ENCODE data around the gene SFSWAP.

Gene SFSWAP

GRCh38 chr12:131836193-131836592 is 125.3 kb downstream of the SFSWAP start:
- DNase-seq (ENCODE audit: low spot score), result no peak

GRCh38 chr12:131836714-131837397 is 126.0 kb downstream of the SFSWAP start:
- DNase-seq (ENCODE audit: low spot score), result no peak

GRCh38 chr12:131840643-131841416 is 129.9 kb downstream of the SFSWAP start:
- DNase-seq (ENCODE audit: low spot score), result no peak

DNA sequence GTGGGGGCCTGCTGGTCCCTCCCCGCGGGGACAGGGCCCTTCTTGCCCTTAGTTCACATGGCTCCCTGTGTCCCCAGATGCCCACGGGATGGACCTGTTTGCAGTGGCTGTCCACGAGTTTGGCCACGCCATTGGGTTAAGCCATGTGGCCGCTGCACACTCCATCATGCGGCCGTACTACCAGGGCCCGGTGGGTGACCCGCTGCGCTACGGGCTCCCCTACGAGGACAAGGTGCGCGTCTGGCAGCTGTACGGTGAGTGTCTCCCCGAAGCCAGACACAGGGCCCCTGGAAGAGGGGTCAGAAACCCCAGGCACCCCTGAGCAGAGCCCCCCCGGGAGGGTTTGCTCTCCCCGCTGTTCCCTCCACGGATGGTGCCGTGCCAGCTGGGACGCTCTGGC is 130.7 kb downstream of the SFSWAP start:
- no peak for DNase-seq (ENCODE audit: low spot score)

DNA sequence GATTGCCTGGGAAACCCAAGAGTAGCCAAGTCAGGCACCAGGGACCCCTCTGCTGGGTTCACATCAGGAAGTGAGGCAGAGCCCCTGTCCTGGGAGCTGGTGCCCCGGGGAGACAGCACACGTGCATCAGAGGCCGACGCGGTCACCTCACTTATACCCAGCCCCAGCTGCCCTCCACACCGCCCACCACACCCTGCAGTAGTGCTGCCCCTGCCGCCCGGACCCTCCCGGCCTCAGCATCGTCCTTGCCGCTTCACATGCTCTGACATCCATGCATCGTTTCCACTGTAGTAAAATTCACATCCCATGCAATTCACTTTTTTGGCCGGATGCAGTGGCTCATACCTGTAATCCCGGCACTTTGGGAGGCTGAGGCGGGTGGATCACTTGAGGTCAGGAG is 131.3 kb downstream of the SFSWAP start:
- no peak for DNase-seq (ENCODE audit: low spot score)

DNA sequence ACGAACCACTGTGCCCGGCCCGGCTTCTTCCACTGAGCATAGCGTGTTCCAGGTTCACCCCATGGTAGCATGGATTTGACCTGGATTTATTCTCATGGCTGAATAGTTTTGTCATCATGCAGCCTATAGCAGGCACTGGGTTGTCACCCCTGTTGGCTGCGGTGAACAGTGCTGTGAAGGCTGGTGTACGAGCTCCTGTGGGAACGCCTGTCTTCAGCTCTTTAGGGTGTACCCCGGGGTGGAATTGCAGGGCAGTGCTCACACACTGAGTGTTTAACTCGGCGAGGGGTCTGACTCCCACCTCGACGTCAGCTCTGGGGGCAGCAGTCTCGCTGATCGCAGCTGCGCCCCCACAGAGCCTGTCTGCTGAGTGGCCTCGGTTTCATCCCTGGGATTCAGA is 132.6 kb downstream of the SFSWAP start:
- DNase-seq (ENCODE audit: low spot score), result no peak

DNA sequence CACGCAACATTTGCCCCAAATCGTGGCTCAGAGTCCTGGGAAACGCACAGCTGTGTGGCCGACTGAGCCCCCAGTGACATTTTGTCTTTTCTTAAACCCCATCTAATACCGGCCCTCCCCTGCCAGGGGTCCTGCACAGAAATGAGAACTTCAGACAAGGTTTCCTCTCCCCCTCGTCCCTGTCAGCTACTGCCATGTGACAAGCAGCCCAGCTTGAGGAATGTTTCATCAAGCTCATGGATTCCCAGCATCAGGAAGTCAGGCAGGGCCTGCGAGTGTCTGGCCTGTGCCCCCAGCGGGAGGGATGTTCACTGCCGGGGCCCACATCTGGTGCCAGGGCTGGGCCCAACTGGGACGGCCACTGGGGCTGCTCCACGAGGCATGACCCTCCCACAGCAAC is 133.2 kb downstream of the SFSWAP start:
- no peak for DNase-seq (ENCODE audit: low spot score)

DNA sequence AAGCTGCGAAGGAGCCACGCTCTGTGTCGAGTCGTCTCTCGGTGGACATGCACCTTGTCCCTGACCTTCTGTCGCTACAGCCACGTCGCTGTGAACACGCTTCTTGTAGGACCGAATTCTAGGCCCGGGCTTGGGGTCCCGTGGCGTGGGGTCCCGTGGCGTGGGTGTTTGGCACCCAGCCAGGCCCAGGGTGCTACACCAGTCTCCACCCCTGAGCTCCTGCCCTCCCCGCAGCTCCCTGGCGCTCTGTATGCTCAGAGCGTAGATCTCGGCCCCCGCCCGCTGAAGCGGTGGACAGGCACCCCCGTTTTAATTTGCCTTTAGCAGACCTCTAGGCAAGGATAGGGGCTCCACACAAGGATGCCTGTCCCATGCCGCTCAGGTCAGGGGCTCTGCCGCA is 133.8 kb downstream of the SFSWAP start:
- DNase-seq (ENCODE audit: low spot score), result no peak

DNA sequence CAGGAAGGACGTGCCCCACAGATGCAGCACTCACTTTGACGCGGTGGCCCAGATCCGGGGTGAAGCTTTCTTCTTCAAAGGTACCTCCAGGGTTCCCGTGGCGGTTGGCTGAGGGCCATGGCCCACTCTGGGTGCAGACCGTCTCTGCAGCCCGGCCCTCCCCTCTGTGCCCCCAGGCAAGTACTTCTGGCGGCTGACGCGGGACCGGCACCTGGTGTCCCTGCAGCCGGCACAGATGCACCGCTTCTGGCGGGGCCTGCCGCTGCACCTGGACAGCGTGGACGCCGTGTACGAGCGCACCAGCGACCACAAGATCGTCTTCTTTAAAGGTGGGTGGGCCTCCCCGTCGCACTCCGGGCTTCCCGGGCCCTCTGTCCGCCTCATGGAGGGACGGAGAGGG is 134.2 kb downstream of the SFSWAP start:
- no peak for DNase-seq (ENCODE audit: low spot score)

- no peak for DNase-seq (ENCODE audit: low spot score)
Measured at GRCh38 chr12:131847456-131847855, 136.6 kb downstream of the SFSWAP start.

GRCh38 chr12:131848753-131849152 is 137.9 kb downstream of the SFSWAP start:
- DNase-seq (ENCODE audit: low spot score), result no peak

Measured in HuH-7.5 (cell line).